Activated naive CD8-positive, alpha-beta T cell treated with anti-CD3 and anti-CD28 coated beads for 36 hours (primary cell): ENCODE data around the gene ARHGAP15. TPM values are rescaled to one million over a fixed set of nuclear protein-coding genes. Genes with fewer than 3 reads are reported as not detected.

Source experiments
- DNase-seq: peaks from one replicate; pipeline ENCODE4 v3.0.0; 2021
- H3K27ac Mint-ChIP-seq: one replicate; pipeline ENCODE4 v1.8.0; 2022; ENCODE audit warnings: mild to moderate bottlenecking, moderate library complexity, mixed read lengths
- H3K27me3 Mint-ChIP-seq: one replicate; pipeline ENCODE4 v1.8.0; 2022; ENCODE audit warnings: mild to moderate bottlenecking, mixed read lengths
- H3K36me3 Mint-ChIP-seq: one replicate; pipeline ENCODE4 v1.8.0; 2021; ENCODE audit warnings: mild to moderate bottlenecking, mixed read lengths
- H3K4me1 Mint-ChIP-seq: one replicate; pipeline ENCODE4 v1.8.0; 2021; ENCODE audit warnings: mixed read lengths
- H3K4me3 Mint-ChIP-seq: one replicate; pipeline ENCODE4 v1.8.0; 2022; ENCODE audit warnings: mild to moderate bottlenecking, moderate library complexity, mixed read lengths
- H3K9me3 Mint-ChIP-seq: one replicate; pipeline ENCODE4 v1.8.0; 2022; ENCODE audit warnings: mixed read lengths
- total RNA-seq, 2 experiments: library from RNA; stranded (reverse); gene quantifications; one replicate each; pipeline ENCODE4 v1.2.3, GENCODE V29; 2021

The ARHGAP15 gene
- total RNA-seq, 2 experiments from 2014 or later, result 45.2 to 47.0 TPM

DNA sequence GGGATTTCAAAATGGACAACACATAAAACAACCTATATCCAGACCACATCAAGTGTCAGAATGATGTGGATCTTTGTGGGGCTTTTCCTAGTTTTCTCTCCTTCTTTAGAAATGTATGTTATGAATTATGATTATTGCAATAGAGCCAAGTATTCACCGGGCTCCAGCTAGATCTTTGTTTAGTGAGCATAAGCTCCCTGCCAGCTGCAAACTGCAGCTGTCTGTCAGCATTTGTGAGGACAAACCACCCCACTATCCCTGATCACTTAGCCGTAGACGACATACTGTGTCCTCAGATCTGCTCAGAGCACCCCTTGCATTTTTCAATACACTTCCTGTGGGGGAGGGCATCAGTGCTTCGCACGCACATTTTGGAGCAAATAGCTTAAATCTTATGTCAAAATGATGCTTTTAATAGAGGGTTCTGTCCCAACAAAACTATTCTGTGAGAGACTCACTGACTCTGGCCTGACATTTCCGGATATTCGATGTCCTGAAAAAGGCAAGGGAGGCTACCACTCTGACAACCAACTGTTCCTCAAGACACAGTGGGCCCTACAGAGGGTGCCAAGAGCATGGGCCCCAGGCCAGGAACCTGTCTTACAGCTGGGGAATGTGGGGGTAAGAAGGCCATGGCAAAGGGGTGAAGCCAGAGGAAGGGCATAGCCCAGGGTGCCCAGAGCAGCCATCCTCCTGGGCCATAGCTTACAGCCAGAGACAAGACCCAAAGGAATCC, 346.0 kb downstream of the ARHGAP15 start:
- Mint-ChIP-seq H3K4me3 (no peak overlapping the region), H3K27ac (peak overlapping the region; percentile 54), H3K9me3 (no peaks in the 10 kb centered on the region), H3K36me3 (peaks cover 15% of the 10 kb centered on the region), H3K4me1 (peaks cover 23% of the 10 kb centered on the region), H3K27me3 (no peaks in the 10 kb centered on the region)
- DNase-seq, result no peak

DNA sequence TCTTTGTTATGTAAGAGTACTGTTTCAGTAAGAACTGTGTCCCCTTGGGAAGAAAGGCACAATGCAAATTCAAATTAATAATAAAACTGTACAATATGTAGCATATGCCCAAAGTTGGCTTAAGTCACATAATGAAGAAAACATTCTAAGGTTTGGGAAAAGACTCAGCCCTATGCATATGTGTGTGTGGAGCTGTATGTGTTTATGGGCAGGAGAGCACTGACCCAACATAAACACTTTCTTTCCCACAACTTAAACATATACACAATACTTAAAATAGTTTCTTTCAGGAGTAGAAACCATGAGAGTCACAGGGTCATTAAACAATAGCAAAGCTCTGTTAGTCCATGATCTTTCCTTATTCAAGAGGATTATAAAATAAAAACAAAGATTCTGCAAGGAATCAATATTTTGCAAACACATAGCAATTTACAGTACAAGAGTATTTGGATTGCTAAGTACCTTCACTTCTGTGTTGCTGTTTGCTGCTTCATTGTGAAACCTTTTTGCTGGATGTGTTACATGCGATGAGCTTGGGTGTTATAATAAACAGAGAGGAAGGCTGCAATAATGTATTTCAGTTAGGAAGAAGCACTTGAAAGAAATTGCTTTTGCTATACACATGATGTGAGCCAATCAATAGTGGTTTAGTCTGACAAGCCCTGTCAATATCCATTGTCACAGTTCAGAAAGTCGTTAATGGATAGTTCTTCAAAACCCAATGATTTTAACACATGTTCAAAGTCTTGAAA, 347.3 kb downstream of the ARHGAP15 start:
- Mint-ChIP-seq H3K27ac (no peak overlapping the region), H3K27me3 (no peaks in the 10 kb centered on the region), H3K4me3 (no peak overlapping the region), H3K4me1 (peaks cover 29% of the 10 kb centered on the region), H3K9me3 (no peaks in the 10 kb centered on the region), H3K36me3 (peaks cover 11% of the 10 kb centered on the region)
- DNase-seq, result no peak

DNA sequence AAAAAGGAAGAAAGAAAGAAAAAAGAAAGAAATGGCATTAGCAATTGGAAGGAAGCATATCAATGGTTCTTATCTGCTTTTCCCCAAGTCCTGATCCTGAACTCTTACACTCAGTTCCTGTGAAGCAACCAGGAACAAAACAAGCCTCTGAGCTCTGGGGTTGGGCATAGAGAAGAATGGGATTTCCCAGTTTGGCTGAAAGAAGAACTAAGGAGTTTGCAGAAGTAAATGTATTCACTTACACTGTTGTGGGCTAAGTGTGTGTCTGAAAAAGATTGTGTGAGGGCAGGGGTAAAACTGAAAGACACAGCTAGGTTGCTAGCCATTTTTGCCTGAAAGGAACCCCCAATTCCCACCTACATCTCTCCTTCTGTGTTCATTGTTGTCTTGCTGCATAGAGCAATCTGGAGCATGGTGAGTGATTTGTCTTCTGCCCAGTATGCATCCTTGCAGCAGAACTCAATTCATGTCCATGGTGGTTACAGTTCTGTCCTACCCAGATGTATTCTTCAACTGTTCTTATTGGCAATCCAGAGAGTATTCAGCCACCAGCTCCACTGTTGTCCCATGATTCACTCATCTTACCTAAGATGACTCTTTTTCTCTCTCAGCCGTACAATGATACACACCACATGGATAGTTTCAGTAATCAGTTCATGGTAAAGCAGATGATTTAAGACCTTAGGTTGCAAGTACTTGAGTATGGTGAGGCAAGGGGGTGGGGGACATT, 348.7 kb downstream of the ARHGAP15 start:
- H3K27ac Mint-ChIP-seq, result no peak overlapping the region
- no peak overlapping the region for H3K4me3 Mint-ChIP-seq
- peaks cover 33% of the 10 kb centered on the region for H3K4me1 Mint-ChIP-seq
- DNase-seq, result no peak
- H3K9me3 Mint-ChIP-seq, result no peaks in the 10 kb centered on the region
- peaks cover 6% of the 10 kb centered on the region for H3K36me3 Mint-ChIP-seq
- no peaks in the 10 kb centered on the region for H3K27me3 Mint-ChIP-seq

DNA sequence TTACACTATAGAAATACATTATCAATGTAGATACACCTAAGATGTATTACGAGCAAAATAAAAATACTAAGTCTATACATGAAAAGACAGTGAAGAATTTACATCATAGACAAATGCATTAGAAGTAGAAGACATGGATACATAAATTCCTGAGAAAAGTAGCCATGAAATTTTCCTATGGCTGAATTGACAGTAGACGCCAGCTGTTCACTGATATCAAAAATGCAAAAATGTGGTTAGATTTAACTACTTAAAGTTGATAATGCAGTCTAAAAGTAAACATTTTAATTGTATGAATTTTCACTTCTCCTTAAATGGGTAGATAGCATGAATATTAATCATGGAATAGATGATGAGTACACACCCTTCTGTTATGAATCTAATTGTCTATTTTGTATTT, 350.9 kb downstream of the ARHGAP15 start:
- no peaks in the 10 kb centered on the region for H3K27me3 Mint-ChIP-seq
- H3K4me3 Mint-ChIP-seq, result no peak overlapping the region
- H3K27ac Mint-ChIP-seq, result no peak overlapping the region
- DNase-seq, result no peak
- peaks cover 9% of the 10 kb centered on the region for H3K36me3 Mint-ChIP-seq
- peaks cover 30% of the 10 kb centered on the region for H3K4me1 Mint-ChIP-seq
- no peaks in the 10 kb centered on the region for H3K9me3 Mint-ChIP-seq

DNA sequence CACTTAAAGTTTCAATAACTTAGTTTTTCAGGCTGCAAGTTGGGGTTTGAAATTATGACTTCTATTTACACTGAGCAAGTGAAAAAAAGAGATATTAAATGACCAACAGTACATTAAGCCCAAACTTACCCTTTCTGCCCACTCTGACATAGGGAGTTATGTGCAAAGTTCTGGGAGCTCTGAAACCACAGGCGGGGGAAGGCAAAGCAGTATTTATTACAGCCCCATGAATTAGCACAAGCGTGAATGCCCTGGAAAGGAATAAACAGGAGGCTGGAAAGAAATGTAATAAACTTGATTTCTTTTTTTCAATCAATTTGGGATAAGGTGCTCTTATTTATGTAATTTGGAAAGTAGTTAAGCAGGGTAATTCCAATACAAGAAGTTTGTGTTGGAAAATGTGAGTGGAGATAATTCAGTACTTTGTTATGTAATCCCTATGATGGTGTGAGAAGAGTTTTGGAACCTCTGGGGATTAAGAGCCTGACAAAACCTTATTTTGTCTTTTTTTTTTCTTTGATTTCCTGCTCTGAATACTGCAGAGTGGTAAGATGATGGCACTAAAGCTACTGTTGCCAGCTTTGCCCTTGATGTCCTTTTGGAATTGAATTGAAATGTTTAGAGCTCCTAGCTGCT, 351.5 kb downstream of the ARHGAP15 start:
- no peak for DNase-seq
- Mint-ChIP-seq H3K9me3 (no peaks in the 10 kb centered on the region), H3K27ac (no peak overlapping the region), H3K27me3 (no peaks in the 10 kb centered on the region), H3K4me1 (peaks cover 26% of the 10 kb centered on the region), H3K36me3 (peaks cover 4% of the 10 kb centered on the region), H3K4me3 (no peak overlapping the region)

DNA sequence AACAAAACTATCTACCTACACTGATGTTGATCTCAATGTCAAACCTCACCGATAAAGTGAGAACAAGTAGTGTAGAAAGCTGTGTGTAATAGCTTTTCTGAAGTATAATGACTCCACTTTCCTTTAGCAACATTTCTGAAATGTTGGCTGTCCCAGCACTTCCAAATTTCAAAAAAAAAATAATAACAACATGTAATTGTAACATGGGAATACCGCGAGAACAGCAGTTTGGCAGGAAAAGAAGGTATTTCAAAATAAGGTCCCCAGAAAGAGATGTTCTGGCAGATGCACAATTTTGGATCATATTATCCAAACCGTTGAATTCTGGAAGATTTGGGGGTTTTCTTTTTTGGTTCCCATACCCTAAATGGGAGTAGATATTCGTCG, 352.0 kb downstream of the ARHGAP15 start:
- no peaks in the 10 kb centered on the region for H3K9me3 Mint-ChIP-seq
- no peak for DNase-seq
- H3K27ac Mint-ChIP-seq, result no peak overlapping the region
- peaks cover 4% of the 10 kb centered on the region for H3K36me3 Mint-ChIP-seq
- peaks cover 26% of the 10 kb centered on the region for H3K4me1 Mint-ChIP-seq
- H3K4me3 Mint-ChIP-seq, result no peak overlapping the region
- no peaks in the 10 kb centered on the region for H3K27me3 Mint-ChIP-seq

DNA sequence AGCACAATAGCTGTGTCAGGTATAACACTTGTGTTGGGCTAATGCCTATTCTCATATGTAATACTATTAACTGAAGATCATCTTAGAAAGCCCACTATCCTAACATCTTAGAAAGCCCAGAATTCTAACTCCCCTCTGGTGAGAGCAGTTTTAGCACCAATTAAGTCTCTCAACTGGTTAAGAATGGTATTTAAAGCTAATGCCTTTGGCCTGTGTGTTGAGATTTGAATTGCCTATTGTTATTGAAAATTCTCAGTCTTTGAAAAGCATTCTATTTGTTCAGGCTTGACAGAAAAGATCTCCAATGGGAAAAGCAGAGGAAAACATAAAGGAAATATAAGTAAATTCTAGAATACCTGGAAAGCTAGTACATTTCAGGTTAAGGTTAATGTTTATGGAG, 352.5 kb downstream of the ARHGAP15 start:
- Mint-ChIP-seq H3K4me1 (peaks cover 27% of the 10 kb centered on the region), H3K27ac (no peak overlapping the region), H3K27me3 (no peaks in the 10 kb centered on the region), H3K9me3 (no peaks in the 10 kb centered on the region), H3K36me3 (peaks cover 6% of the 10 kb centered on the region), H3K4me3 (no peak overlapping the region)
- DNase-seq, result no peak

DNA sequence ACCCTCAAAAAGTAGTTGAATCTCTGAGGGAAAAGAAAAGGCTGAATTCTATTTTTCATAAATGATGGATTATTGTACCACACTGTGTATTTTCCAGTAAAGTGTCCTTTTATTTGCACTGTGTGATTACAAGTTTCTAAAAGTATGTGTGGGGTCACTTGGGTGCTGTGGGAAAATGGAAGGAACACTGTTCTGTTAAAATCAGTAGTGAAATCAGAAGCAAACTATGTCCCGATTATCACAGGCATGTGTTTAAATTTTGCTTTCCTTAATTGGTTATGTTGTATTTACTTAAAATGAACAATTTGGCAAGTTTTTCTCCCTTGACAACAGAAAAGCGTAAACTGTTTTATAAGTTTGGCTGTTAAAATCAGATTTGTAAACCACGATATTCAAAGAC, 353.1 kb downstream of the ARHGAP15 start:
- peaks cover 9% of the 10 kb centered on the region for H3K36me3 Mint-ChIP-seq
- H3K27ac Mint-ChIP-seq, result no peak overlapping the region
- no peaks in the 10 kb centered on the region for H3K9me3 Mint-ChIP-seq
- H3K4me1 Mint-ChIP-seq, result peaks cover 23% of the 10 kb centered on the region
- no peaks in the 10 kb centered on the region for H3K27me3 Mint-ChIP-seq
- DNase-seq, result no peak
- no peak overlapping the region for H3K4me3 Mint-ChIP-seq

DNA sequence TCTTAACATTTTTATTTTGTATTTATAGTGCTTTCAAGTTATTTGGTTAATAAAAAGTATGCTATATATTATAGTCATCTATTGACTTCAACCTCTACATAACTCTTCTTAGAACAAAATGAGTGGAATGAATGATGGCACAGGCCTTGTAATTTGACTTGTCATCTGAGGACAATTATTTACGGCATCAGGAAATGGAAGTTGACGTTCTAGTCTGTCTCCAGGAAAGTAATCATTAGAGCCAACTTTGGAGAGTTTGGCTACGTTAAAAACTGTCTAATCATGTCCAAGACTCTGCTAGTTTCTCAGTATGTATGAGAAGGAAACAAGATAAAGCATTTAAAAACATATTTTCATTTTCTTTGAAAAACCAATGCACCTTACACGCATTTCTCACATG, 353.6 kb downstream of the ARHGAP15 start:
- Mint-ChIP-seq H3K4me1 (peaks cover 19% of the 10 kb centered on the region), H3K9me3 (no peaks in the 10 kb centered on the region), H3K27me3 (no peaks in the 10 kb centered on the region), H3K27ac (no peak overlapping the region), H3K36me3 (peaks cover 11% of the 10 kb centered on the region), H3K4me3 (no peak overlapping the region)
- DNase-seq, result no peak

DNA sequence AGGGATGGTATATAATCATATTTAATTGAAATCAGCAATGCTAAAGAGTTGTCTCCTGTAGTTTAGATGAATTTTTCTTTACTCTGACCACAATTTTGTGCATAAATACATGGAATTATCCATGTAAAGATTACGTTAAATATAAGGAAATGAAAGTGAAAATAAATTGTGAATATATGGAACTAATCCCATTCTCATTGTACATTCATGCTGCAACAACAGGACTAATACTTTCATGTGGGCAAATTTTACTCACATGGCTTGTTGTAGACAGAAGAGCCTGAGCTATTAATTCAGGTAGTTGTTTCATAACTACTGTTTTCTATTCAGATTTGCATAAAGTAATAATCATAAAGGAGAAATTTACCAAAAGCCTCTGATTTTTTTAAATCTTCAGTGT, 357.8 kb downstream of the ARHGAP15 start:
- Mint-ChIP-seq H3K36me3 (peaks cover 26% of the 10 kb centered on the region), H3K9me3 (no peaks in the 10 kb centered on the region), H3K4me3 (no peak overlapping the region), H3K27ac (no peak overlapping the region), H3K27me3 (no peaks in the 10 kb centered on the region), H3K4me1 (peaks cover 7% of the 10 kb centered on the region)
- DNase-seq, result no peak

DNA sequence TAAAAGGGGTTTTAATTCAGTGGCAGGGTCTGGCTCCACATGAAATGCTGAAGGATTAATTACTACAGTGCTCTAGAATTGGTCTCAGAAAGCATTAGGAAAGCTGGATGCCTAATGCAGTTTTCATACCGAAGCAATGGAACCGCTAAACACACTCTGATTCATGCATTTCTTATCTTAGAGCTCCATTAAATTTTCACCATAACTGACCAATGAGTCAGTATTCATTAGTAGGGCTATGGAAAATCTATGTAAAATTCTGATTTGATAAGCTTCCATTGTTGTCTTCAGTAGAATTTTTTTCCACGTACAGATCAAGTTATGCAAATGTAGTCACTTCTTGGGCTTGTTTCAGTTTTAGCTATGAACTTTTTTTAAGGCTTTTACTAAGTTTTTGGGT, 359.9 kb downstream of the ARHGAP15 start:
- no peaks in the 10 kb centered on the region for H3K27me3 Mint-ChIP-seq
- H3K9me3 Mint-ChIP-seq, result peaks cover 8% of the 10 kb centered on the region
- H3K4me1 Mint-ChIP-seq, result peaks cover 15% of the 10 kb centered on the region
- H3K36me3 Mint-ChIP-seq, result peaks cover 44% of the 10 kb centered on the region
- DNase-seq, result no peak
- H3K4me3 Mint-ChIP-seq, result no peak overlapping the region
- H3K27ac Mint-ChIP-seq, result no peak overlapping the region

DNA sequence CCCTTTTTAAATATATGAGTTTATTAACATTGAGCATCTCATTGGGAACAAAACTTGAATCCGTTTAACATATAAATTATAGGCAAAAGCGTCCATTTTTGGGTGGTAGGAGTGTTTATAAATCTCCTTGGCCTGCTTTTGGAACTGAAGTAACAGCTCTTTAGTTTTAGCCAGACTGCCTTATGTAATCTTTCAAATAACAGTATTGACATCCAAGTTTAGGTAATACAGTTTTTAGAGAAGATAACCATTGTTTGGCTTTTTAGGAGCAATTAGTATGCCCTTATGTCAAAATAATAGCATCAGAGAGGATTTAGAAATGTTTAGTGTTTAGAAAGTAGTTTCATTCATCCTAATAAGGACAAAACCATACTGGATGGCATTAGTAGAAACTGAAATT, 361.9 kb downstream of the ARHGAP15 start:
- Mint-ChIP-seq H3K27me3 (no peaks in the 10 kb centered on the region), H3K36me3 (peaks cover 49% of the 10 kb centered on the region), H3K9me3 (peaks cover 11% of the 10 kb centered on the region), H3K4me3 (no peak overlapping the region), H3K27ac (no peak overlapping the region), H3K4me1 (peaks cover 16% of the 10 kb centered on the region)
- no peak for DNase-seq

DNA sequence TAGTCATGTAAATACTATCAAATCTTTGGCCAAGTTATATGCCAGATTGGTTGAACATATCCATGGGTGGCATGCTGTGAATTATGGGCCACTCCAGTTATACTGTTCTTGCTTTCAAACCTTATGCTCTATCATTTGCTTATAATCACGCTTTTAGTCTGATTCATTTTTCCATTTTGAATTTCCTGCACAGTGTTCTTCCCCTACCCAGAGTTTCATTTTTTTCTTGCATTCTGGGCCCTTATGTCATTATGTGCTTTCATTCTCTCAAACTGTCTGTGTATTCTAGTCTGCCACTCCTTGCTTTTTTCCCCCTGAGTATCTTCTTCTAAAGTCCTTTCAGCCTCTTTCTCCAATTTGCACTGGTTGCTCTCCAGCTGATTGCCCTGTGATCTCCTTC, 364.1 kb downstream of the ARHGAP15 start:
- H3K4me1 Mint-ChIP-seq, result peaks cover 25% of the 10 kb centered on the region
- H3K27ac Mint-ChIP-seq, result no peak overlapping the region
- peaks cover 47% of the 10 kb centered on the region for H3K36me3 Mint-ChIP-seq
- no peaks in the 10 kb centered on the region for H3K27me3 Mint-ChIP-seq
- H3K4me3 Mint-ChIP-seq, result no peak overlapping the region
- no peak for DNase-seq
- peaks cover 11% of the 10 kb centered on the region for H3K9me3 Mint-ChIP-seq

DNA sequence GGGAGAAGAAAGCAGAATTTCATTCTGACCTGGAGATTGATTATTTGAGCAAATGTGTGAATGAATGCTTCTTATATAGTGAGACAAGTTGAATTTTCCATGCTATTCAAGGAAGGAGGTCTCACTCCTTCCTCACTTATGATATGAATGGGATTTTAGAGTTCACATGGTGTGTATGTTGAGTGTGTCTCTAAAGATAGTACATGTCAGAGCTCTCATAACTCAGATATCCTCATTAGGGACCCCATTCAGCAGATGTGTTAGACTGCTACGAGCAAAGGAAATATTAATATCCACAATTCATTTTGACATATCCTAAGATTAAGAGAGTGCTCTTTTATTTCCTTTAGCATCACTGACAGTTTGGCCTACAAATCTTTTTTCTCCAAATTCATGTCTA, 368.5 kb downstream of the ARHGAP15 start:
- no peaks in the 10 kb centered on the region for H3K27me3 Mint-ChIP-seq
- H3K4me3 Mint-ChIP-seq, result no peak overlapping the region
- H3K27ac Mint-ChIP-seq, result no peak overlapping the region
- no peak for DNase-seq
- H3K36me3 Mint-ChIP-seq, result peaks cover 45% of the 10 kb centered on the region
- H3K9me3 Mint-ChIP-seq, result peaks cover 11% of the 10 kb centered on the region
- peaks cover 29% of the 10 kb centered on the region for H3K4me1 Mint-ChIP-seq

DNA sequence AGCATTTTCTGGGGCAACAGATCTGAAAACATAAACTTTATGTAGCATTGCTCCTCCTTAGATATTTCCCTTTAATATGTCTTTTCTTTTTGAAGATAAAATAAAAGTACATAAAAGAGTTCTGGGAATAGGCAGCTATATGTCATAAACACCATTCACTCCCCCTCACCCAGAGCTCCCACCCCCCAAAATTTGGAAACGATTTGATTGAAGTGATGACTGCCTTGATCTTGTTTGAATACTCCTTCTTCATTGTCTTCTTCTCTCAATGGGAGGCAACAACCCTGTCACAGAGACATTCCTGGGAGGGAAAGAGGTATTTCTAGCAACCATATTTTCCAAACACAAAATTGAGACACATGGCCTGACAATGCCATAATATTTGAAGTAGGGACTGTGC, 369.3 kb downstream of the ARHGAP15 start:
- no peak for DNase-seq
- Mint-ChIP-seq H3K9me3 (peaks cover 8% of the 10 kb centered on the region), H3K27me3 (no peaks in the 10 kb centered on the region), H3K36me3 (peaks cover 38% of the 10 kb centered on the region), H3K4me1 (peaks cover 23% of the 10 kb centered on the region), H3K4me3 (no peak overlapping the region), H3K27ac (no peak overlapping the region)
